ENCODE measurements around the gene SMARCA2. TPM values are rescaled to one million over a fixed set of nuclear protein-coding genes. Genes with fewer than 3 reads are reported as not detected.

SMARCA2 gene
- total RNA-seq, 1 donor from 2014 or later = 160 TPM

- no peak overlapping the region for H3K27ac ChIP-seq
- no peak overlapping the region for H3K4me3 ChIP-seq
- TF ChIP-seq CTCF (IDR thresholded peaks at IDR 0.05) = no peak
- no peaks in the 10 kb centered on the region for H3K9me3 ChIP-seq
- H3K27me3 ChIP-seq = no peaks in the 10 kb centered on the region
- intact Hi-C loops (cut with DNase I) = loop anchor here (5.0 kb wide), 1 partner anchor 706 kb away; no protein-coding TSS in a partner anchor
- no peaks in the 10 kb centered on the region for H3K36me3 ChIP-seq
- no peak for DNase-seq (ENCODE audit: low spot score in 2 of 2)
- peaks cover 0 to 45% of the 10 kb centered on the region in 2 donors for H3K4me1 ChIP-seq
Measured at GRCh38 chr9:2130941-2131340, 115.8 kb downstream of the SMARCA2 start.

GRCh38 chr9:2132484-2133082 is 117.4 kb downstream of the SMARCA2 start:
- H3K27ac ChIP-seq = no peak overlapping the region
- TF ChIP-seq CTCF (IDR thresholded peaks at IDR 0.05) = peak; percentile 41 to 81 (median 69)
- no peak for DNase-seq (ENCODE audit: low spot score in 2 of 2)
- no peaks in the 10 kb centered on the region for H3K27me3 ChIP-seq
- H3K4me1 ChIP-seq = peaks cover 0 to 30% of the 10 kb centered on the region in 2 donors
- H3K4me3 ChIP-seq = no peak overlapping the region
- H3K36me3 ChIP-seq = no peaks in the 10 kb centered on the region
- intact Hi-C loops (cut with DNase I) = loop anchor here (2.0 to 5.0 kb wide), 3 partner anchors 26 to 705 kb away; no protein-coding TSS in a partner anchor
- no peaks in the 10 kb centered on the region for H3K9me3 ChIP-seq

DNA sequence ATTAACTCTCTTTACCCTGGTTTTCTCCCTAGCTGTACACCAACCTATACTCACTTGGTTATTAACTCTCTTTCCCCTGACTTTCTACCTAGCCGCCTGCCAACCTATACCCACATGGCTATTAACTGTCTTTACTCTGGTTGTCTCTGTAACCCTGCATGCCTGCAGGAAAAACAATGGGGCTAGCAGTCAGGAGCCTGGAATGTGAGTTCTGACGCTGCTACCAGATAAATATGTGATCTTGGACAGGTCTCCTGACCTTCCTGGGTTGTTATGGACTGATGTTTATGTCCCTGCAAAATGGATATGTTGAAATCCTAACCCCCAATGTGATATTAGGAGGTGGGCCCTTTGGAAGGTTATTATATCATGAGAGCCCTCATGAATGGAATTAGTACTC is 119.2 kb downstream of the SMARCA2 start:
- TF ChIP-seq CTCF (IDR thresholded peaks at IDR 0.05) = no peak
- Histone ChIP-seq H3K27ac (no peak overlapping the region), H3K27me3 (no peaks in the 10 kb centered on the region), H3K9me3 (no peaks in the 10 kb centered on the region), H3K36me3 (no peaks in the 10 kb centered on the region), H3K4me1 (peaks cover 0 to 18% of the 10 kb centered on the region in 2 donors), H3K4me3 (no peak overlapping the region)
- intact Hi-C loops (cut with DNase I) = loop anchor here (5.0 kb wide), 1 partner anchor 703 kb away; no protein-coding TSS in a partner anchor
- no peak for DNase-seq (ENCODE audit: low spot score in 2 of 2)

DNA sequence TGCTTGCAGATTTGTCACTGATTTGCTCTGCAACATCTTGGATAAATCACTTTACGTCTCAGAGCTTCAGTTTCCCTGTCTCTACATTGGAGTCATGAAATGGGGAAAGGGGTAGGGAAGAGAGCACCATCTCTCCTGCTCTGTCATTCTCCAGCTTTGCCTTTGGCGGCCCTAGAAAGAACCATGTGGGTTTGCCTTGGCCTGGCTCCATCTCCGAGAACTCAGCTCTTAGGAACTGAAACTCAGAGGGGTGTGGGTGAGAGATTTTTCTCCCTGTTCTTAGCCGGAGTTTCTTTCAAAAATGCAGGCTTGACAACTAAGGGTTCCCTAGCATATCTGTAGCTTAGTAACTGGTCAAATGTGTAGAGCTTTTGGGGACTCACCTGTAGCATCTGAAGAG is 123.5 kb downstream of the SMARCA2 start:
- no peak for DNase-seq (ENCODE audit: low spot score in 2 of 2)
- no peak for TF ChIP-seq CTCF (IDR thresholded peaks at IDR 0.05)
- intact Hi-C loops (cut with DNase I) = no loop called here

GRCh38 chr9:2140600-2141223 is 125.6 kb downstream of the SMARCA2 start:
- intact Hi-C loops (cut with DNase I) = no loop called here
- Histone ChIP-seq H3K4me3 (no peak overlapping the region), H3K36me3 (no peaks in the 10 kb centered on the region), H3K27ac (no peak overlapping the region), H3K9me3 (no peaks in the 10 kb centered on the region), H3K4me1 (peaks cover 0 to 3% of the 10 kb centered on the region in 2 donors), H3K27me3 (no peaks in the 10 kb centered on the region)
- TF ChIP-seq CTCF (IDR thresholded peaks at IDR 0.05) = no peak
- DNase-seq (ENCODE audit: low spot score in 2 of 2) = no peak

More for the DNA sequence above, 123.5 kb downstream of the SMARCA2 start:
- H3K4me3 ChIP-seq = no peak overlapping the region
- H3K27ac ChIP-seq = no peak overlapping the region
- no peaks in the 10 kb centered on the region for H3K36me3 ChIP-seq
- H3K9me3 ChIP-seq = no peaks in the 10 kb centered on the region
- no peaks in the 10 kb centered on the region for H3K27me3 ChIP-seq
- H3K4me1 ChIP-seq = no peaks in the 10 kb centered on the region

Measured in ascending aorta (tissue), 2 donors.